Pancreas (tissue), 10 donors: Measurements from ENCODE around the gene HERC3. TPM values are rescaled to one million over a fixed set of nuclear protein-coding genes. Genes with fewer than 3 reads are reported as not detected.
A peak's percentile ranks its signal among the peaks of the same experiment; 100 is the strongest.
"Not testable (repeated sequence)": the region's sequence is repeated elsewhere in the genome, so short reads cannot be mapped to it uniquely, and the experiment has no call there.

Experiments used
- ATAC-seq, 4 donors: fragments of 200-7000 bp; cut with Tn5 transposase; one replicate each; pipeline versions ENCODE4 v1.8.0 to v1.9.1; 2020; ENCODE audit warnings: mild to moderate bottlenecking in 4 of 4, moderate library complexity in 4 of 4
- DNase-seq, 6 donors: peaks; one replicate each; pipeline ENCODE4 v3.0.0-alpha.2; 2020
- FAIRE-seq: peaks from 2 replicates; lab custom pipeline; 2012; peaks lifted over from hg19 to GRCh38; lab: Jason Lieb, UNC
- H3K27ac ChIP-seq, 4 donors: fragments of 200-600 bp; sonication (generic); 1 replicate in 3 of 4; 2 replicates in 1 of 4; pipeline versions ENCODE4 v1.5.0 to v1.8.0; 2020
- H3K27me3 ChIP-seq, 4 donors: fragments of 200-600 bp; one replicate each; pipeline ENCODE4 v1.8.0; 2021
- H3K36me3 ChIP-seq, 3 donors: fragments of 200-600 bp; sonication (generic) in 1 of 3; one replicate each; pipeline versions ENCODE4 v1.5.0 to v1.8.0; 2020 to 2021
- H3K4me1 ChIP-seq, 3 donors: fragments of 200-600 bp; one replicate each; pipeline ENCODE4 v1.8.0; 2021
- H3K4me3 ChIP-seq, 4 donors: fragments of 200-600 bp; sonication (generic) in 2 of 4; one replicate each; pipeline versions ENCODE4 v1.5.0 to v1.8.0; 2020 to 2021
- H3K9me3 ChIP-seq, 4 donors: fragments of 200-600 bp; one replicate each; pipeline ENCODE4 v1.8.0; 2021
- WGBS, 2 donors: extraction: QIAGEN DNeasy Blood & Tissue Kit; methylation state at CpG; one replicate each; pipeline ENCODE4 v1.1.7; 2013; 5-methylcytosine and 5-hydroxymethylcytosine counted together
- intact Hi-C, 3 donors: fragments of 100-400 bp; cut with DNase I; formaldehyde crosslinking; loops; one replicate each; pipeline versions ENCODE4 v1.11.1 to v1.14.2; 2022
- polyA plus RNA-seq, 2 donors: library from polyadenylated mRNA; stranded (reverse); fragments of 200-250 nt; gene quantifications; one replicate each; pipeline ENCODE4 v1.2.3, GENCODE V29; 2013
- total RNA-seq, 6 donors: library from RNA; stranded (reverse); fragmentation: NEBNext Ultra II Directional in 4 of 6; extraction: Animal tissue kit (Norgen Biotek cat#: 25700) in 4 of 6; gene quantifications; one replicate each; pipeline versions ENCODE4 v1.2.1 to v1.2.4, GENCODE V29; 2021 to 2023
- TF ChIP-seq, protein P1 (sequence below), 4 donors: fragments of 200-600 bp; sonication (generic) in 3 of 4; IDR thresholded peaks; one replicate each; pipeline versions ENCODE4 v1.5.0 to v1.8.0; 2021; ENCODE audit warnings: antibody characterized with exemption in 4 of 4
- donor health status: healthy with polysubstance abuse.
- donor health status: DM: no; HTN: no; CAD: no; lungs with moderate emphysema.
- donor health status: DM: no; HTN: no; CAD: no.
- donor health status: control.
- donor health status: control.
- donor health status: Bipolar disorder and iron deficiency.
- donor health status: DM: yes; HTN: yes; CAD: no.
- donor health status: DM: no; HTN: no; CAD: no.
- donor health status: DM: no; HTN: no; CAD: no.
- donor health status: DM: yes; HTN: yes; CAD: no.

HERC3 gene
- total and polyA plus RNA-seq, 8 donors, result 2.7 to 18.0 (median 8.0) TPM

DNA sequence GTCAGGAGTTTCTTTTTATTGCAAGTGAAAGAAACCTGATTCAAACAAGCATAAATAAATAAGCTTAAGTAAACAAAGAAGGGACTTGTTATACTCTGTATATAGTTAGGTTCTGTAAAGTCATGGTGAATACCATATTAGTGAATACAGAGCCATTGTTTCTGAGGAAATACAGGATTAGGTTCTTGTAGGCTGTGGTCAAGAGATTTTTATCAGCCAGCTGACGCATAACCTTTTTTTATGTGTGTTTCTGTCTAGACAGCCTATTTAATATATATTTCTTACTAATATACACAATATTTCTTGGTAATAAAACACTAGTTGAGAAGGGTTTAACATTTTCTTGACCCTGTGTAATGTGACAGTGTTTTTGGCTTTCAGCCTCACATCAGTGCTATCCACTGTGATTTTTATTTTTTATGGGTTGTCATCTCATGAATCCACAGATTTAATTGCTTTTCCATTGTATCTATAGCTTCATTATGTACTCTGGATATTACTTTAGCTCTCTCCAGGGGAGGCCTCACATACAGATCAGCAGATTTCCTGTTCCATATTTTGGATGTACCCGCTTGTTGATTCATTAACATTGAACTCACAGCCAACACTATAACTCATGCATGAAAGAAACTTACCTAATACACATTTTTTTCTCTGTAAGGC lies 8.0 kb downstream of the HERC3 start:
- intact Hi-C loops, result no loop called here
- H3K4me1 ChIP-seq, result peaks cover 0 to 13% (median 0%) of the 10 kb centered on the region in 3 donors
- H3K36me3 ChIP-seq, result no peaks in the 10 kb centered on the region
- TF ChIP-seq, protein P1, sequence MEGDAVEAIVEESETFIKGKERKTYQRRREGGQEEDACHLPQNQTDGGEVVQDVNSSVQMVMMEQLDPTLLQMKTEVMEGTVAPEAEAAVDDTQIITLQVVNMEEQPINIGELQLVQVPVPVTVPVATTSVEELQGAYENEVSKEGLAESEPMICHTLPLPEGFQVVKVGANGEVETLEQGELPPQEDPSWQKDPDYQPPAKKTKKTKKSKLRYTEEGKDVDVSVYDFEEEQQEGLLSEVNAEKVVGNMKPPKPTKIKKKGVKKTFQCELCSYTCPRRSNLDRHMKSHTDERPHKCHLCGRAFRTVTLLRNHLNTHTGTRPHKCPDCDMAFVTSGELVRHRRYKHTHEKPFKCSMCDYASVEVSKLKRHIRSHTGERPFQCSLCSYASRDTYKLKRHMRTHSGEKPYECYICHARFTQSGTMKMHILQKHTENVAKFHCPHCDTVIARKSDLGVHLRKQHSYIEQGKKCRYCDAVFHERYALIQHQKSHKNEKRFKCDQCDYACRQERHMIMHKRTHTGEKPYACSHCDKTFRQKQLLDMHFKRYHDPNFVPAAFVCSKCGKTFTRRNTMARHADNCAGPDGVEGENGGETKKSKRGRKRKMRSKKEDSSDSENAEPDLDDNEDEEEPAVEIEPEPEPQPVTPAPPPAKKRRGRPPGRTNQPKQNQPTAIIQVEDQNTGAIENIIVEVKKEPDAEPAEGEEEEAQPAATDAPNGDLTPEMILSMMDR (IDR thresholded peaks at IDR 0.05), result no peak
- FAIRE-seq (no peak), ATAC-seq (peak in 2 of 4 donors; percentile 27 to 40), DNase-seq (no peak)
- H3K27me3 ChIP-seq, result no peaks in the 10 kb centered on the region
- 89 to 96% methylated on average over 2 of the region's 2 CpGs for WGBS, 2 donors
- no peak overlapping the region for H3K27ac ChIP-seq
- H3K9me3 ChIP-seq, result no peaks in the 10 kb centered on the region
- no peak overlapping the region for H3K4me3 ChIP-seq

GRCh38 chr4:88604978-88605678 lies 12.8 kb downstream of the HERC3 start:
- no peak overlapping the region for H3K4me3 ChIP-seq
- DNase-seq (no peak), ATAC-seq (no peak), FAIRE-seq (no peak)
- no peaks in the 10 kb centered on the region for H3K27me3 ChIP-seq
- 97% methylated on average over 1 of the region's 1 CpG for WGBS, 2 donors
- TF ChIP-seq, protein P1 (IDR thresholded peaks at IDR 0.05), result no peak
- intact Hi-C loops, result no loop called here
- no peak overlapping the region for H3K27ac ChIP-seq
- H3K9me3 ChIP-seq, result no peaks in the 10 kb centered on the region
- peaks cover 0 to 11% (median 2%) of the 10 kb centered on the region in 3 donors for H3K36me3 ChIP-seq
- peaks cover 0 to 3% (median 0%) of the 10 kb centered on the region in 3 donors for H3K4me1 ChIP-seq

GRCh38 chr4:88605736-88606135 lies 13.5 kb downstream of the HERC3 start:
- H3K4me1 ChIP-seq, result peaks cover 3 to 4% (median 3%) of the 10 kb centered on the region in 3 donors
- no peaks in the 10 kb centered on the region for H3K27me3 ChIP-seq
- TF ChIP-seq, protein P1 (IDR thresholded peaks at IDR 0.05), result no peak
- H3K9me3 ChIP-seq, result no peaks in the 10 kb centered on the region
- intact Hi-C loops, result no loop called here
- no peak overlapping the region for H3K4me3 ChIP-seq
- ATAC-seq (no peak), DNase-seq (no peak), FAIRE-seq (no peak)
- H3K36me3 ChIP-seq, result peaks cover 0 to 11% (median 2%) of the 10 kb centered on the region in 3 donors
- H3K27ac ChIP-seq, result no peak overlapping the region

DNA sequence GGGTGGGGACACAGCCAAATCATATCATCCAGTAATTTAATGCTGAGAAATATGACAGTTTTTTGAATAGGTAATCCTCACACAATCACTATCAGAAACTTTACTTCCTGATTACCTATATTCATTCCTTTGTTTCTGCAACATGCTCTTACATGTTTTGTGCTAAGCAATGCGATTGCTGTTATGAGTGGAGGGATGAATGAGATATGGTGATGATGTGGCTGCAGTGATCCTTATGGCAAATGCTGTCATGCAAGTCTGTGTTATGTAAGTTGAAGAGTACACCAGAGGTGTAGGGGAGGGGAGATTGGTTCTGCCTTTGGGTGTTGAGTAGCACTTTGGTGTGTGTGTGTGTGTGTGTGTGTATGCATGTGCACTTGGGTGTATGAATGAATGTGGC lies 14.6 kb downstream of the HERC3 start:
- Histone ChIP-seq H3K36me3 (peaks cover 0 to 11% (median 2%) of the 10 kb centered on the region in 3 donors), H3K4me1 (peaks cover 11 to 15% (median 14%) of the 10 kb centered on the region in 3 donors), H3K27ac (no peak overlapping the region), H3K4me3 (no peak overlapping the region), H3K27me3 (no peaks in the 10 kb centered on the region), H3K9me3 (no peaks in the 10 kb centered on the region)
- no peak for ATAC-seq
- FAIRE-seq, result no peak
- 99 to 100% methylated on average over 1 of the region's 1 CpG for WGBS, 2 donors
- no peak for DNase-seq
- intact Hi-C loops, result no loop called here
- TF ChIP-seq, protein P1 (IDR thresholded peaks at IDR 0.05), result no peak

DNA sequence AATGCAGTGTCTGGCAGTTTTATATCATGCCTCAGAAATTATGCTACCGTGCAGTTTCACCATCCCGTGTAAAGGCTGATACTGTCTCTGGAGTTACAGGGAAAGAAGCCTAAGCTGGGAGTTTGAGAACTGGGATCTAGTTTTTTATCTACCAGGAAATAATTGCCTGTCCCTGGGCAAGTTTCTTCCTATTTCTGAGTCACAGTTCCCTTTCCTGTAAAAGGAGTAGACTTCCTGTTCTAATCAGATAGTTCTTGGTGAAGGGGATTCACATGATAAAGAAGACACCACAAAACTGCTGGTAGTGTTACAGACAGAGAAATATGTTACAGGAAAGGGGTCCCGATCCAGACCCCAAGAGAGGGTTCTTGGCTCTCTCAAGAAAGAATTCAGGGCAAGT lies 17.1 kb downstream of the HERC3 start:
- TF ChIP-seq, protein P1 (IDR thresholded peaks at IDR 0.05), result no peak
- no peaks in the 10 kb centered on the region for H3K27me3 ChIP-seq
- no peak overlapping the region for H3K4me3 ChIP-seq
- peak overlapping the region in 1 of 4 donors; percentile 63 for H3K27ac ChIP-seq
- ATAC-seq, result no peak
- no peak for FAIRE-seq
- intact Hi-C loops, result no loop called here
- WGBS, 2 donors, result 95 to 97% methylated on average over 3 of the region's 3 CpGs
- peaks cover 22 to 36% (median 27%) of the 10 kb centered on the region in 3 donors for H3K4me1 ChIP-seq
- peaks cover 0 to 11% (median 2%) of the 10 kb centered on the region in 3 donors for H3K36me3 ChIP-seq
- no peaks in the 10 kb centered on the region for H3K9me3 ChIP-seq
- DNase-seq, result no peak

- H3K27me3 ChIP-seq, FAIRE-seq, intact Hi-C loops, ATAC-seq, H3K9me3 ChIP-seq, H3K4me3 ChIP-seq, DNase-seq: not testable (repeated sequence)
- 93 to 95% methylated on average over 5 of the region's 5 CpGs for WGBS, 2 donors
- Histone ChIP-seq H3K4me1 (peaks cover 22 to 36% (median 28%) of the 10 kb centered on the region in 3 donors), H3K27ac (peak overlapping the region in 1 of 4 donors; percentile 63), H3K36me3 (peaks cover 0 to 11% (median 2%) of the 10 kb centered on the region in 3 donors)
These were observed 17.5 kb downstream of the HERC3 start for GRCh38 chr4:88609794-88610193.
